DMS153 treated with DMSO at 0.1 percent for 48 hours (cell line): ENCODE measurements around the gene BMP2K.
A peak's percentile ranks its signal among the peaks of the same experiment; 100 is the strongest.

Experiments
- DNase-seq: peaks from one replicate; lab custom pipeline; 2025; ENCODE audit not compliant: unreplicated experiment; lab: John Stamatoyannopoulos, UW

Gene BMP2K

GRCh38 chr4:78763763-78764387, 12.3 kb upstream of the BMP2K start:
- DNase-seq, result no peak

DNA sequence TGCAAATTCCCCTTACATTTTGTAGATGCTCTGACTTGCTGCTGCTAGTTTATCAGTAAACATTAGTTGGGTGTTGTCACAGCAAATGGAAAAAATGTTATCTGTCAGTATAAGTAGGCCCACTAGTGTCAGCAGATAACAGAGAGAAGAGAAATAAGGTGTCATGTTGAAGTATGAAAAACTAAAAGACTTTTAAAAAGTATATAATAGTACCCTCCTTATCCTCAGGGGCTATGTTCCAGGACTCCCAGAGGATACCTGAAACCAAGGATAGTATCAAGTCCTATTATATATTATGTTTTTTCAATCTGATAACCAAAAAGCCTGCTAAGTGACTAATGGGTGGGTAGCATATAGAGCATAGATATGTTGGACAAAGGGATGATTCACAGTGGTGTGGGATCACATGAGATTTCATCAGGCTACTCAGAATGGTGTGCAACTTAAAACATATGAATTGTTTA, 11.6 kb upstream of the BMP2K start:
- DNase-seq, result no peak

GRCh38 chr4:78765432-78766006, 10.6 kb upstream of the BMP2K start:
- no peak for DNase-seq

DNA sequence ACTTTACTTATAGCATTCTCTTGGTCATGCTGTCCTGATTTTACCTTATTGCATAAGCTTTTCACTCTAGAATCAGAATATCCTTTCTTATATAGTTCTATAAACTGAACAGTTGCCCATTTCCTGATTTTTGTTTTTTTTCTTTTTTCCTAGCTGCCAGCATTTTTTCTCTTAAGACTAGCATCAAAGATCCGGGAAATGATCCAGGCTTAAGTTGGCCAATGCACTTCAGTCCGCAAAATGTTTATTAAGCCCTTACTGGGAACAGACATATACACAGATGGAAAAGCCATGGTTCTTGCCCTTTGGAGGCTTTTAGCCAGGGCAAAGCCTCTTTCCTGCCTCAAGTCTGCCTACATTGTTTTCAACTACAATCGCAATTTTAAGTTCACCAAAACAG, 10.1 kb upstream of the BMP2K start:
- DNase-seq, result no peak

DNA sequence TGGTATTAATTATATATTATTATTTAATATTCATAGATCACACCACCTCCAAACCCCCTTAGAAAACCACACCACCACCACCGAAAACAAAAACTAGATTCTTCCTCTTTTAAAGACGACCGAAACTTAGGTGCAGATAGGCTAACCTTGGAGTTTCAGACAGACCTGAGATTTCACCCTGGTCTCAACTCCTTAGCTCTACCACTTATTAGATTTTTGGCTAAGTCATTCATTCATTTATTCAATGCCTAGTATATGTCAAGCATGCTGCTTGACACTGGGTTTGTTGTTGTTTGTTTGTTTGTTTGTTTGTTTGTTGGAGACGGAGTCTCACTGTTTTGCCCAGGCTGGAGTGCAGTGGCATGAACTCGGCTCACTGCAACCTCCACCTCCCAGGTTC, 9.5 kb upstream of the BMP2K start:
- no peak for DNase-seq

- no peak for DNase-seq
Observed at GRCh38 chr4:78767350-78767749, 8.8 kb upstream of the BMP2K start.

GRCh38 chr4:78768452-78769180, 7.5 kb upstream of the BMP2K start:
- no peak for DNase-seq

GRCh38 chr4:78770091-78770642, 6.0 kb upstream of the BMP2K start:
- no peak for DNase-seq

DNA sequence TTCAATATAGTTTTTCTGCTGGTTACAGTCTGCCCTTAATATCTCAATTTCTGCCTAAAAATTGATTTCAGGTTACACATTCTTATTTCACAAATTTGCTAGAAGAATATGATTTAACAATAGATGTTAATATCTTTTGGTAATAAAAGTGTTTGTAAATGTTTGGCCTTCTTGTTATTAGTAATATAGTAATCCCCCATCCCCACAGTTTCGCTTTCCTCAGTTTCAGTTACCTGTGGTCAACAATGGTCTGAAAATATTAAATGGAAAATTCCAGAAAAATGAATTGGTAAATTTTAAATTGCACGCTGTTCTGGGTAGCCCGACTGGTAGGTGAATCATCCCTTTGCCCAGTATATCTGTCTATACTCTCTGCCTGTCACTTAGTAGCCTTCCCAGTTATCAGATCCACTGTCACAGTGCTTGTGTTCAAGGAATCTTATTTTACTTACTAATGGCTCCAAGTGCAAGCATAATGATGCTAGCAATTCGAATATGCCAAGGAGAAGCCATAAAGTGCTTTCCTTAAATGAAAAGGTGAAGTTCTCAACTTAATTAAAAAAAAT, 3.5 kb upstream of the BMP2K start:
- no peak for DNase-seq

- DNase-seq, result no peak
Observed at GRCh38 chr4:78774417-78774816, 1.7 kb upstream of the BMP2K start.

DNA sequence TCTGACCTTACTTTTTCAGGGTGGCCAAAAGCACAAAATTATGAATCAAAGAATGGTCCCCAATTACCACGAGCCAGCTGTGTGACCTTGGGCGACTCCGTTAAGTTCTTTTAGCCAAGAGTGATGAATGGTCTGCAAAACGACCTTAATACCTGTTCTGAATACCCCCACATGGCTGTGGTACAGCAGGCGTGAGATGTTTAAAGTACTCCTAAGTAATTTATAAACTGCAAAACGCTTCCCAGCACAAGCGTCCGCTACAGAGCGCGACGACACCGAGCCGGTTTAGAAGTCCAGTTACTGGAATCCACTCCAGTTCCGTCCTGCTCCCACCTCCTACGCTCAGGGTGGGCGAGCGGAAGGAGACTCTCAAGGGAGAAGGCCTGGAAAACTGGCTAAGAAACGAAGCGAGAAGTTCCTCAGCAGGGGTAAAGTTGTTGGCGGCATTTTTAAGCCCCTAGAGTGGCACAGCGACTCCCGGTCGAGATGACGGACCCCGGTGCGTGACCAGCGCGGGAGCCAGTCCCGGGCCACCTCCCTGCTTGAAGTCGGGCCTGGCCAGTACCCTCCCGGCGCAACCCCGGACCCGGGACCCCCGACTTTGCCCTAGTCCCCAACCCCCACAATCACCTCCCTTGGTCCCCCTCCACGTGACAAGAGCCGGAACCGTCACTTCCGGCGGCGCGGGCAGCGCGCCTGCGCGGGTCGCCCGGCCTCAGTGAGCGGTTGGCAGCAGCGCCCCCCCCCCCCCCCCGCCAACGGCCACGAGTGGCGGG, 659 bp upstream of the BMP2K start:
- DNase-seq, result peak; percentile 86

DNA sequence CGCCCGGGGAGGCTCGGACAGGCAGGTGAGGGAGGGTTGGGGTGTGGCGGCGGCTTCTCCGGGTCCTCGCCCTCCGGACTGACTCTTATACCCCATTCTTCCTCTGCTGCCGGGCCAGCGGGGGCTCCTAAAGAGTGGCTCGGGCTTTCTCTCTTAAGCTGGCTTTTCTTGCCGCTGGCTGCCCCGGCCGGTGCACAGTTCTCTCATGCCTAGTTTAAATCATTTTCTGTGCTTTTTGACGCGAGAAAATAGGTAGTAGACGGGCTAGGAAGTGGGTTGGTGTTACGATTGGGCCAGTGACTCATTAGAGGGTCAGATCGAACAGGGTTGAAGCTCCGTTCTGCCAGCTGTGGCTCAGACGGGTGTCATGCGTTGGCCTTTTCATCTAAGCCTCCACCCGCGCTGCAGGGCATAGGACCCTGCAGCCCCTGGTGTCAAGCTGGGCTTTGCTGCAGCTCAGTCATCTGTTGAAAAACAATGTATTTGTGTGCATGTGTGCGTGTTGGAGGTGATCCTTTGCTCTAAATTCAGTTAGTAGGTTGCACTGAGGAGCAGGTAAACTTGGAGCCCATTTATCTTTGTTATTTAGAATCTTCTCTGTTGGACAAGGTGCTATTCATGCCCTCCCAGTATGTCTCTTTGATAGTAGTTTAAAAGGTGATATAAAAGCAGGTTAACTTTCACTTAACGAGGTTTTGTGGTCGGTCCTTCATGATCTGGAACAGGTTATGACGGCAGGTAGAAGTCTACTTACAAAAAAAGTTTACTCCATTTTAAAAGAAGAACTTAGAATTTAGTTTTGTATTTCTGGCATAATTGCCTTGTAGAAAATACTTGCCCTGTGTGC, 802 bp downstream of the BMP2K start:
- no peak for DNase-seq

- no peak for DNase-seq
Observed at GRCh38 chr4:78777576-78777940, 1.4 kb downstream of the BMP2K start.

DNA sequence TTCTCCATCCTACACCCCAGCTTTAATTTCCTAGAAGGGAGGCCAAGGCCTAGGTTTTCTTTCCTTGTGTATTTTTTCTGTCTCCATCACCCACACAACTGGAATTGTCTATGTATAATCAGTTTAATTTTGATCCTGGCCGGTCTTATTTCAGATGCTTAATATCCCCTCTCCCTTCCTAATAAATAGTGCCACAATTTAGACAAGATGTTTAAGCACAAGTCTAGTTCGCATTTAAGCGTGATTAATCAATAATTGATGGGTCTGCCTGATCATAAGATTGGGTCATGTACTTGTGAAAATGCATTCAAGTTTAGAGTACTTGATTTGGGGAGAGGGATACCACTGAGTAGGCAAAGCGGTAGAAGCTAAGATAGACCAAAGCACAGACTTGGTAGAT, 2.4 kb downstream of the BMP2K start:
- DNase-seq, result no peak

GRCh38 chr4:78779280-78779679, 3.1 kb downstream of the BMP2K start:
- DNase-seq, result no peak

DNA sequence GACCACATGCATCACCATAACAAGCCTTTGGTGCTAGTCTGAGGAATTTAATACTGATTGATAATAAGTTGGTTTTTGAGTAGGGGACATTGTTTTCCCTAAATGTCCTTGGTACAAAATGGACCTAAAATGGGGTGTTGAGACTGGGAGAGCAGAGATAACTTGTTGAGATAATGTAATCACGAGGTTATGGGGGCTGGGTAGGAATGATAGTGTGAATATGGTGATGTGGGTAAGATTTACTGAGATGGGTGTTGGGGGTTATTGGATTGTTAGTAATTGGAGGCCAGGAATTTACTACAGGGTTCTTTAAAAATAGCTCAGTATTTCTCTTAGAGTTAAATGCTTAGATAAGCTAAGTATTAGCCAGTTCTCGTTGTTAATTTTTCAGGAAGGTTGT, 3.9 kb downstream of the BMP2K start:
- no peak for DNase-seq

DNA sequence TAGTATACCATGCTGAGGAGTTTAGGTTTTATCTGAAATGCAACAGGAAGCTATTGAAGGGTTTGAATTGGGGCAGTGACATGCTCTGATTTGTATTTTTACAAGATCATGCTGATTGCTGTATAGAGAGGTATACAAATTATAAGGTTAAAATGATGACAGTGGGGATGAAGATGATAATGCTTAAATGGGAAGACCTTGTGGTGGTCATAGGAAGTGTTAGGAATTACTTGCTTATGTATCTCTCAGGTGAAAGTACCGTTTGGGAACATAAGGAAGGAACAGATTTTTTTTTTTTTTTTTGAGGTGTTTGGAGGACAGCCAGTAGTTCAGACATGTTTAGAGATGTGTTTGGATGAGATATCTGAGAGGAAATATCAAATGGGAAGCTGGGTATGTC, 5.0 kb downstream of the BMP2K start:
- DNase-seq, result no peak

DNA sequence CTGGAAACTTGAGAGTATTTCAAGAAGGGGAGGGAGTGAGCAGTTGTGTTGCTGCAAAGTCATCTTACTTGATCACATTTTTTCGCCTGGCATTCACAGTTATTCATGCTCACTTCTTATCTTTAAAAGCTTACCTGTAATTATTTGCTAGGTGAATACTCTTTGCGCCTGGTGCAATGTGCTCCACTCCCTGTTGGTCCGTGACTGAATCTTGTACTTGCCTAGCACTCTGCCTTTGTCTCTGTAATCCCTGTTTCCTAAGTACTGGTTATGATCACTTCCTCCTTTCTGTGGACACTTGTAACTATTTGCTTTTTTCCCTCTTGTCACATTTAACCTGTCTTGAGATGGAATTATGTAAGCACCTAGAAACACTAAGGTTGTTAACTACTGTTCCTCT, 5.8 kb downstream of the BMP2K start:
- no peak for DNase-seq

- DNase-seq, result no peak
Observed at GRCh38 chr4:78784236-78784865, 8.2 kb downstream of the BMP2K start.
